ENCODE results near the gene RNF4.
A peak's percentile ranks its signal among the peaks of the same experiment; 100 is the strongest.

Gene RNF4

GRCh38 chr4:2468456-2469191 lies at the start of gene RNF4:
Gene RNF4 (plus strand): TSS chr4:2469106. CDS start chr4:2490494, 21,388 bp downstream.
- peak; percentile 94 for DNase-seq
- in situ Hi-C loops (cut with HindIII; ENCODE audit: low pct_ligation_motif_present, low sequenced_read_pairs), result no loop called here

GRCh38 chr4:2419814-2420213 lies 49.1 kb upstream of the RNF4 start:
- DNase-seq, result no peak
- no peak for TF ChIP-seq CTCF (IDR thresholded peaks at IDR 0.05; ENCODE audit: low read depth, low read length, missing control alignments)
- Histone ChIP-seq H3K27me3 (replicated peaks) (peaks cover 36% of the 10 kb centered on the region), H3K36me3 (replicated peaks) (no peaks in the 10 kb centered on the region), H3K27ac (no peak overlapping the region), H3K4me3 (ENCODE audit: low read depth, low read length) (no peak overlapping the region)
- in situ Hi-C loops (cut with HindIII; ENCODE audit: low pct_ligation_motif_present, low sequenced_read_pairs), result no loop called here

More at GRCh38 chr4:2468456-2469191, at the start of gene RNF4:
- Histone ChIP-seq H3K27me3 (replicated peaks) (no peaks in the 10 kb centered on the region), H3K36me3 (replicated peaks) (peaks cover 12% of the 10 kb centered on the region), H3K4me3 (ENCODE audit: low read depth, low read length) (peak within 1 kb of the TSS; percentile 93), H3K27ac (peak within 1 kb of the TSS; percentile 82)
- no peak for TF ChIP-seq CTCF (IDR thresholded peaks at IDR 0.05; ENCODE audit: low read depth, low read length, missing control alignments)

- no peak for TF ChIP-seq CTCF (IDR thresholded peaks at IDR 0.05; ENCODE audit: low read depth, low read length, missing control alignments)
- Histone ChIP-seq H3K4me3 (ENCODE audit: low read depth, low read length) (no peak overlapping the region), H3K27ac (no peak overlapping the region), H3K27me3 (replicated peaks) (peaks cover 28% of the 10 kb centered on the region), H3K36me3 (replicated peaks) (no peaks in the 10 kb centered on the region)
- in situ Hi-C loops (cut with HindIII; ENCODE audit: low pct_ligation_motif_present, low sequenced_read_pairs), result no loop called here
- DNase-seq, result no peak
Measured at GRCh38 chr4:2421928-2422327, 47.0 kb upstream of the RNF4 start.

- TF ChIP-seq CTCF (IDR thresholded peaks at IDR 0.05; ENCODE audit: low read depth, low read length, missing control alignments), result no peak
- DNase-seq, result no peak
- peaks cover 20% of the 10 kb centered on the region for H3K27me3 ChIP-seq (replicated peaks)
- H3K36me3 ChIP-seq (replicated peaks), result no peaks in the 10 kb centered on the region
- H3K4me3 ChIP-seq (ENCODE audit: low read depth, low read length), result no peak overlapping the region
- in situ Hi-C loops (cut with HindIII; ENCODE audit: low pct_ligation_motif_present, low sequenced_read_pairs), result no loop called here
- no peak overlapping the region for H3K27ac ChIP-seq
Measured at GRCh38 chr4:2423066-2423465, 45.8 kb upstream of the RNF4 start.

GRCh38 chr4:2423695-2424094 lies 45.2 kb upstream of the RNF4 start:
- Histone ChIP-seq H3K27me3 (replicated peaks) (peaks cover 20% of the 10 kb centered on the region), H3K27ac (no peak overlapping the region), H3K36me3 (replicated peaks) (no peaks in the 10 kb centered on the region), H3K4me3 (ENCODE audit: low read depth, low read length) (no peak overlapping the region)
- TF ChIP-seq CTCF (IDR thresholded peaks at IDR 0.05; ENCODE audit: low read depth, low read length, missing control alignments), result no peak
- in situ Hi-C loops (cut with HindIII; ENCODE audit: low pct_ligation_motif_present, low sequenced_read_pairs), result no loop called here
- DNase-seq, result no peak

- peak; percentile 24 for DNase-seq
- H3K36me3 ChIP-seq (replicated peaks), result no peaks in the 10 kb centered on the region
- H3K27me3 ChIP-seq (replicated peaks), result peaks cover 15% of the 10 kb centered on the region
- no peak for TF ChIP-seq CTCF (IDR thresholded peaks at IDR 0.05; ENCODE audit: low read depth, low read length, missing control alignments)
- in situ Hi-C loops (cut with HindIII; ENCODE audit: low pct_ligation_motif_present, low sequenced_read_pairs), result no loop called here
- H3K27ac ChIP-seq, result no peak overlapping the region
- no peak overlapping the region for H3K4me3 ChIP-seq (ENCODE audit: low read depth, low read length)
Measured at GRCh38 chr4:2424581-2424980, 44.3 kb upstream of the RNF4 start.
